GM19025 (cell line): ENCODE results near the gene KCTD15.

ENCODE experiments used
- ATAC-seq: cut with Tn5 transposase; IDR thresholded peaks from one replicate; pipeline ENCODE4 v1.9.1; 2021; ENCODE audit warnings: mild to moderate bottlenecking, low read depth, moderate library complexity; ENCODE audit not compliant: unreplicated experiment

KCTD15 gene

DNA sequence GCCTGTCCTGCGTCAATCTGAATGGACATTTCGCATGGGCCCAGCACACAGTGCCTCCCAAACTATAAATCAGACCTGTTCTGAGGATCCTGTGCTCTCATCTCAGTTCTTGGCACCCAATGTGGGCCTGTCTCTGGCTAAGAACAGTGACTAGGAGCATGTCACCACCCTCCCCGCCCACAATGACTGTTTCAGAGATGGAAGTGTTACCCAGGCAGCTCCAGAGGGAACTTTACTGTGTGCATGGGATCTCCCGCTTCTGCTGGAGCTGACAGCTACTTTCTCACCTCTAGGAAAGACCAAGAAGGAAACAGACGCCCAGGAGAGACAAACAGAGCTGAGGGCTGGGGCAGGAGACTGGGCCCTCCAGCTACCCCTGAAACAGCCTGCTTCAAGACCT is 45.0 kb downstream of the KCTD15 start:
- ATAC-seq = no peak

DNA sequence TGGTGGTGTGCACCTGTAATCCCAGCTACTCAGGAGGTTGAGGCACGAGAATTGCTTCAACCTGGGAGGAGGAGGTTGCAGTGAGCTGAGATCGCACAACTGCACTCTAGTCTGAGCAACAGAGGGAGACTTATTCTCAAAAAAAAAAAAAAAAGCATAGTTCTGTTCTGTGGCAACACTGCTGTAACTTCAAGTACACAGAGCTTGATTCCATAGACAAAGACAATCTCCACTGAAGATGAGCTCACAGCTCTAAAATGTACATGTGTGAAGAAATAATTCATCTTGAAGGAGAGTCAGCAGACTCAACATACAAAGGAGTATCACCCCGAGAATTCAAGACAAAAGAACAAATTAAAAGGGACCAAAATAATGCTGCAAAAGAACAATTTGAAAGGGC is 47.8 kb downstream of the KCTD15 start:
- no peak for ATAC-seq

DNA sequence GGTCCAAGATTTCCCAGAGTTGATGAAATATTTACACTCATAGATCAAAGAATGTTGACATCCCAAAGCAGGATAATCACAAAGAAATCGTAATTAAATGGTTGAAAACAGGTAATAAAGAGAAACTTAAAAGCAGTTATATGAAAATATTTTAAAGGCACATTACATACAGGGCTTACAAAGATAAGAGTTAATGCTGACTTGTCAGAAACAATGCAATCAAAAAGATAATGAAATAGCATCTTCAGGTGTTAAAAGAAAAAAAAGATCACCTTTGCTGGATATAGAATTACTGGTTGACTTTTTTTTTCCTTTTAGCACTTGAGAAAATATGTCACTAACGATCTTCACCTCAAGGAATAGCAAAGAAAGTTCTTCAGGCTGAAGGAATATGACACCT is 48.8 kb downstream of the KCTD15 start:
- ATAC-seq = no peak

DNA sequence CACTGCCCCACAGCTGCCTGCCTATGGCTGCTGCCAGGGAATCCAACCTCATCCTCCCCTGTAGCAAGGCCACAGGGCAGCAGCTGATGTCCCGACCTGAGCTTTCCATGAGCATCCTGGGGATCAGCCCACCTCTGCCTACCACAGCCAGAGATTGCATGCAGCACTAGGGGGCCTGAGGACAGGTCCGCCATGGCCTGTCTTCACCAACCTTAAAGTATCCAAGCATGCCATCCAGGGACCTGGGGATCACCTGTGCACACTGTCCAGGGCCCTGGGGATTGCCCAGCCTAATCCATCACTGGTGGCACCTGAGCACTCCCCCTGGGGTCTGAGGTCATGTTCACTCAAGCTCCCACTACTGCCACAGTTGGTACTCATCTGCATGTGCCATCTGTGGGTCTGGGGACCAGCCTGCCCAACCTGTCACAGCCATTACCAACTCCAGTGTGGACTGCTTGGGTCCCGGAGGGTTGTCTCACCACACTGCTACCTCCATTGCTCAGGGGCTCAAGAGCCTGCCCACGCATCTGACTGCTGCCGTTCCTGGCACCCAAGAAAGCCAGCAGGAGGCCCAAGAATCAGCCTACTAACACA is 53.0 kb downstream of the KCTD15 start:
- no peak for ATAC-seq

DNA sequence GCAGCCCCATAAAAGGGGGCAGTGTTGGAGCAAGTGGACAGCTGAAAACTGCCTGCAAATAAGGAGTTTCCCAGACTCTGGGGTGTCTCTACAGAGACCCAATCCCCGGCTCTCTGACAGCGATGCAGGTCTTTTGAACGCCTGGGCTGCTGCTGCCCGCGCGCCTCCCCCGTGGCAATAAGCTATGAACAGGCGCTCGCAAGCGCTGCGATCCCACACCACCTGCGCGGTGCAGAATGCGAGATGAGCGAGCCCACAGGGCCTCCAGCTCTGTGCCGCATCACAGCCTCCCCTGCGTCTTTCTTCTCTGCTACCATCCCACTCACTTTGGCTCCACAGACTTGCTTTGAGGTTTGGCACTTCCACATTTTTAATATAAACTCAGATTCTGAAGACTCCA is 62.3 kb downstream of the KCTD15 start:
- no peak for ATAC-seq

DNA sequence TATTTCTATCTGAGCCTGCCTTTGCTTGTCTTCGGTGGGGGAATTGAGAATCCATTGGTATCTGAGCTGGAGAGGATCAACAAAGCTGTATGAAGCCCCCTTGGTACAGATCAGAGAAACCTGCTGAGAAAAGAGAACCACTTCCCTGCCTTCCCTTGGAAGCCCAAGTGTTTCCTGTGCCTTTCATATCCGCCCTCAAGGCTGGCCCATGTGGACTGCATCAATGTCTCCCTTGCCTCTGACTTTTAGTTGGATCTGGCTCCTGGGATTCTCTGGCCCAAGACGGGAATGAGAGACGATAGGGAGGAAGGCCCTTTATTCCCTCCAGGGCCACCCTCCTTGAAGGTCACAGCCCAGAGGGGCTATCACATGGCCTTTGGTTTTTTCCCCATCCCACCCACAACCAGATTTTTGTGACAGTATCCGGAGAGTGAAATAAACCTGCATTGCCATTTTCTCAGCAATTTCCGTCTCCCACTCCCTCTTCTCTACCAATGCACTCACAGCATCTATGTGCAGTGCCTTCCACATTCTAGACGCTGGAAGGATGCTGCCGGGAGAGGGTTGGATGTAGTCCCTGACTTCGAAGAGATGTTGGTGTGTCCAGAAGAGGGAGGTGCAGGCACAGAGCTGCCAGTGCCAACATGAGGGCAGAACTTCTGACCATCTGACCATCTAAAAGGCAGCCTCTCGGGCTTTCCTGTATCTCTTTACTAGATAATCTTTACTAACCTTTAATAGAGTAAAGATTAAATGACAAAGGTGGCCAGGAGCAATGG is 63.8 kb downstream of the KCTD15 start:
- ATAC-seq = no peak

DNA sequence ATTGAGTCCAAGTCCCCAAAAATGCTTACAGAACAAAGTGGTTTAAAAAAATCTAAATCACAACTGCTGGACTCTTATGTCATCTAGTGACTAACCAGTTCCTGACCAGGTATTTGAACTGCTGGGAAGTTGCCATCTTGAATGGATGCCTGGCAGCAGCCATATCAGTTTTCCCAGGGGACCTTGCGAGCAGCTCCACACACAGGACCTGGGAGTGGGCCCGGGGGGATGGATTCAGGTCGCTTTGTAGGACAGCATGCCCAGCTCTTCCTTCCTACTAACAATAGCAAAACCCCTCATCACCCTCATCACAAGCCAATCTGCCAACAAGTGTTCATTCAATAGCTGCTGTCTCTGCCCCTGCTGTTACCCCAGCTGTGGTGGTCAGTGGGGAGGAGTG is 65.3 kb downstream of the KCTD15 start:
- no peak for ATAC-seq

DNA sequence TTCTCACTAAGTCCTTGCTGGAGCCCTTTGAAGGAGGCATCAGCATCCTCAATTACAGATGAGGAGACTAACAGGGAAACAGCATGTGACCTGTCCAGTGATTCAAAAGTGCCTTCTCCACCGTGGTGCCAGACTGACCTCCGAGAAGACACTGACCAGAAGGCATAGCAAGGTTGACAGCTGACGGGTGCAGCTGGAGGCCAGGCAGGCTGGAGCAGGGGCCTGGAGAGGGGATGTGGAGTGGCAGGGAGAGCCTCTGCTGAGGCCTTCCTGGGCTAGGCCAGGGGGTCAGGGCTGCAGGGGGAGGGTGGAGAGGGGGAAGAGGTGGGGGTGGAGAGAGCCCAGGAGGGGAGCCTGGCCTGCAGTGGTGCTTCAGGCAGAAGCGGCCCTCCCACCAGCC is 66.3 kb downstream of the KCTD15 start:
- no peak for ATAC-seq

DNA sequence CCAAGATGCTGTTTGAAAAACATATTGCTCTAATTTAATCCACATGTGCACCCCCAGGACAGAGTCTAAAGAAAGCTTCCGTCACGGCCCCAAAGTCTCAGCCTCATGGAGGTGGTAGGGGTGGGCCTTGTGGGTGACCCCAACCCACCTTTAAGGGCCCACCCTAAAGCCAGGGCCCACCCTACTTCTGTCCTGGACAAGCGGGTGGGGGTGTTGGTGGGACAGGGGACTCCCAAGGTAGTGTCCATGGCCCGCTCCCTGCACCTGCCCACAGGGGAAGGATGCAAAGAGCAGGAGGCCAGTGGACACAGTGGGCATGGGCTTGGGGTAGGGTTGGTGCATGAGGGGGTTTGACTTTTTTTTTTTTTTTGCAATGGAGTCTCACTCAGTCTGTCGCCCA is 66.8 kb downstream of the KCTD15 start:
- no peak for ATAC-seq

DNA sequence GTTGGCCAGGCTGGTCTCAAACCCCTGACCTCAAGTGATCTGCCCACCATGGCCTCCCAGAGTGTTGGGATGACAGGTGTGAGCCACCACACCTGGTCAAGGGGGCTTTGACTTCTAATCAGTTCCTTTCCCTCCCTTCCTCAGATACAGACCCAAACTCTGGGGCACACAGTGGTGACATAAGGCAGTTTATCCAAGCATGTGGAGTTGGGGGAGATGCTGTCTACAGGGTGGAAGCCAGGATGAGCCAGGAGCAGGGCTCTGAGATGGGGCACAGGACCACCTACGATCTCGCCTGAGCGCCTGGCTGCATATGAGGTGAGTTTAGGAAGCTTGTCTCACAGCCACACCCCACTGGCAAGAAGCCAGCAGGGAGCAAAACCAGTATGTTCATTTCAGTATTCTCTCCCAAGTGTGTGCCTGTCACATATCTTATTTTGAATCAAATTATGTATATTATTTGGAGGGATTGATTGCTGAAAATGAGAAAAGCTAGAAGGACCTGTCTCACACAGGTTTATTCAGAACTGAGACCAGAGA is 67.7 kb downstream of the KCTD15 start:
- no peak for ATAC-seq

DNA sequence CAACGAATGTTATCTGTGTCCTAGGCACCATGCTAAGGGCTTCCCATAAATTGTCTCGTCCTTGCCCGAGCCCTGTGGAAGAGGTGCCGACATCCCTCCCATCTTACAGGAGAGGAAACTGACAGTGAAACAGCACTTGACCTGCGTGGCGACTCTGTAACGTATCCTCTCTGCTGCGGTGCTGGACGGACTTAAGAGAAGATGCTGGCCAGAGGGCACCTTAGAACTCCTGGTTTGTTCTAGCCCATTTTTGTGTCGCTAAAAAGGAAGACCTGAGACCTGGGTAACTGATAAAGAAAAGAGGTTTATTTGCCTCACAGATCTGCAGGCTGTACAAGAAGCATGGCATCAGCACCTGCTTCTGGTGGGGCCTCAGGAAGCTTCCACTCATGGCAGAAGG is 68.6 kb downstream of the KCTD15 start:
- no peak for ATAC-seq
